Fibroblast of lung (primary cell): ENCODE data around the gene SLC16A2.

ENCODE experiments used
- EZH2 ChIP-seq: IDR thresholded peaks from 2 replicates; pipeline ENCODE4 v1.5.1; 2012; ENCODE audit warnings: low read length, control low read depth, mild to moderate bottlenecking; ENCODE audit errors: missing control alignments
- TF ChIP-seq, protein P1 (sequence below), 2 donors: IDR thresholded peaks in 1 of 2; conservative IDR thresholded peaks in 1 of 2; 1 replicate in 1 of 2; 2 replicates in 1 of 2; pipeline ENCODE4 v1.5.1; 2011 to 2012; ENCODE audit warnings: low read length in 2 of 2, control low read depth in 1 of 2, inconsistent platforms in 1 of 2, low read depth in 1 of 2, mild to moderate bottlenecking in 1 of 2

- TF ChIP-seq, protein P1, sequence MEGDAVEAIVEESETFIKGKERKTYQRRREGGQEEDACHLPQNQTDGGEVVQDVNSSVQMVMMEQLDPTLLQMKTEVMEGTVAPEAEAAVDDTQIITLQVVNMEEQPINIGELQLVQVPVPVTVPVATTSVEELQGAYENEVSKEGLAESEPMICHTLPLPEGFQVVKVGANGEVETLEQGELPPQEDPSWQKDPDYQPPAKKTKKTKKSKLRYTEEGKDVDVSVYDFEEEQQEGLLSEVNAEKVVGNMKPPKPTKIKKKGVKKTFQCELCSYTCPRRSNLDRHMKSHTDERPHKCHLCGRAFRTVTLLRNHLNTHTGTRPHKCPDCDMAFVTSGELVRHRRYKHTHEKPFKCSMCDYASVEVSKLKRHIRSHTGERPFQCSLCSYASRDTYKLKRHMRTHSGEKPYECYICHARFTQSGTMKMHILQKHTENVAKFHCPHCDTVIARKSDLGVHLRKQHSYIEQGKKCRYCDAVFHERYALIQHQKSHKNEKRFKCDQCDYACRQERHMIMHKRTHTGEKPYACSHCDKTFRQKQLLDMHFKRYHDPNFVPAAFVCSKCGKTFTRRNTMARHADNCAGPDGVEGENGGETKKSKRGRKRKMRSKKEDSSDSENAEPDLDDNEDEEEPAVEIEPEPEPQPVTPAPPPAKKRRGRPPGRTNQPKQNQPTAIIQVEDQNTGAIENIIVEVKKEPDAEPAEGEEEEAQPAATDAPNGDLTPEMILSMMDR (conservative IDR thresholded peaks at IDR 0.05 in 1 of 2, IDR thresholded peaks at IDR 0.05 in 1 of 2; ENCODE audit: low read depth in 1 of 2, low read length in 2 of 2), result no peak
- TF ChIP-seq EZH2, result no peak
Measured at GRCh38 chrX:74389016-74389722, 32.1 kb upstream of the SLC16A2 start.
